GM18870 (cell line): ENCODE measurements around the gene KDM8.

Experiments
- ATAC-seq: cut with Tn5 transposase; IDR thresholded peaks from one replicate; pipeline ENCODE4 v1.9.1; 2021; ENCODE audit warnings: moderate library complexity; ENCODE audit not compliant: unreplicated experiment

Gene KDM8

GRCh38 chr16:27214084-27214961 lies 11.0 kb downstream of the KDM8 start:
- ATAC-seq: no peak

GRCh38 chr16:27215660-27216059 lies 12.3 kb downstream of the KDM8 start:
- ATAC-seq: no peak

DNA sequence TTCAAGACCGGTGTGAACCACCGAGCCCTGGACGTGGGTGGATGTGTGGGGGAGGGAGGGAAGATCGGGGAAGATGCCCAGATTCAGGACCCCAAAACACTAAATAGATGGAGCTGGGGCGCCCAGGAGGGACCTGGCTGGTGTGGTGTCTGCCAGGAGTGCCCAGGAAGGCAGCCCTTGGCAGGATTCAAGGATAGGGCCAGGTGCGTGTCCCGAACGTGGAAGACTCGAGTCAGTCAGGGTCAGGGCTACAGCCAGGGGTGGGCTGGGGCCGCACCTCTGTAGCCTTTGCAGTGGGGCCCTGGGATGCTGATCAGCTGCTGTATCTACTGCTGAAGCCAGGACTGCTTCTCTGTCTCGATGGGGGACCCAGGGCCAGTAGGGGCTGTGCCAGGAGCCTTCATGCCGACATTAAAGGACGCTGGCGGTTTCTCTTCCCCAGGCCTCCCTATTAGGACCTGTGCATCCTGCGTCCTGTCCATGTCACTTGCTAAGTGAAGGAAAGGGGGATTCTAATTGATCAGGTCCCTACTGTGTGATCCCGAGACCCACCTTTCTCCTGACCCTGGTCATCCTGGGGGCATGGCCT lies 13.1 kb downstream of the KDM8 start:
- ATAC-seq: no peak

DNA sequence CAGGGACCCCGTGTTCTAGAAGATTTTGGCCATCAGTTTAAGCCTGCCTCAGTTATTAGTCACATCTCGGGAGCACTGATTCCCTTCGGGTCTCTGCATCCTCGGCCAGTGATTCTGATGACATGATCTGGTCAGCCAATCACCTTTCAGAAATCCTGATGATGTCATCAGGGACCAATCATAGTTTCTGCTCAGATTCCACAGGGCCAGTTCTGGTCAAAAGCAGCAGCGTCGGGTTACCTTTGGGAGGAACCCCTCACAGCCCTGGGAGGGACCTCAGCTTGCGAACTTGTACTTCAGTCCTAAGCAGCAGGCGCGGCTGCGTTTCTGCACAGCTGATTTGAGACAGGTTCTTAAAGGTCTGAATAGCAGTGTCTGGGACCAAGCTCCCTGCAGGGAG lies 13.9 kb downstream of the KDM8 start:
- no peak for ATAC-seq

- no peak for ATAC-seq
These were observed 15.4 kb downstream of the KDM8 start for GRCh38 chr16:27218756-27219155.

GRCh38 chr16:27219161-27219560 lies 15.8 kb downstream of the KDM8 start:
- ATAC-seq: no peak

GRCh38 chr16:27220120-27220519 lies 16.8 kb downstream of the KDM8 start:
- no peak for ATAC-seq

DNA sequence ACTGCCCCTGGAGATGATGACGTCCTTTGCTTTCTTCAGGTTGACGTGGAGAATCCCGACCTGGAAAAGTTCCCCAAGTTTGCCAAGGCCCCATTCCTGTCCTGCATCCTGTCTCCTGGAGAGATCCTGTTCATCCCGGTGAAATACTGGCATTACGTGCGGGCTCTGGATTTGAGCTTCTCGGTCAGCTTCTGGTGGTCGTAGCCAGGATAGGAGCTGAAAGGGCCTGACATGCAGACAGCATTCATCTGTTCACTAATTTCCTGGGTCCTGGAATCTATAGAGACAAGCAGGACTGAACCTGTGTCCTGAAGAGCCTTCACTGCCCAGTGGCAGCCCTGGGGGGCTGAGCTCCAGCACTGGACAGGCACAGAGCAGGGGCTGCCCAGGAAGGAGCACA lies 17.2 kb downstream of the KDM8 start:
- no peak for ATAC-seq

- ATAC-seq: no peak
These were observed 17.7 kb downstream of the KDM8 start for GRCh38 chr16:27220991-27221390.

GRCh38 chr16:27221576-27222248 lies 18.4 kb downstream of the KDM8 start:
- ATAC-seq: no peak

DNA sequence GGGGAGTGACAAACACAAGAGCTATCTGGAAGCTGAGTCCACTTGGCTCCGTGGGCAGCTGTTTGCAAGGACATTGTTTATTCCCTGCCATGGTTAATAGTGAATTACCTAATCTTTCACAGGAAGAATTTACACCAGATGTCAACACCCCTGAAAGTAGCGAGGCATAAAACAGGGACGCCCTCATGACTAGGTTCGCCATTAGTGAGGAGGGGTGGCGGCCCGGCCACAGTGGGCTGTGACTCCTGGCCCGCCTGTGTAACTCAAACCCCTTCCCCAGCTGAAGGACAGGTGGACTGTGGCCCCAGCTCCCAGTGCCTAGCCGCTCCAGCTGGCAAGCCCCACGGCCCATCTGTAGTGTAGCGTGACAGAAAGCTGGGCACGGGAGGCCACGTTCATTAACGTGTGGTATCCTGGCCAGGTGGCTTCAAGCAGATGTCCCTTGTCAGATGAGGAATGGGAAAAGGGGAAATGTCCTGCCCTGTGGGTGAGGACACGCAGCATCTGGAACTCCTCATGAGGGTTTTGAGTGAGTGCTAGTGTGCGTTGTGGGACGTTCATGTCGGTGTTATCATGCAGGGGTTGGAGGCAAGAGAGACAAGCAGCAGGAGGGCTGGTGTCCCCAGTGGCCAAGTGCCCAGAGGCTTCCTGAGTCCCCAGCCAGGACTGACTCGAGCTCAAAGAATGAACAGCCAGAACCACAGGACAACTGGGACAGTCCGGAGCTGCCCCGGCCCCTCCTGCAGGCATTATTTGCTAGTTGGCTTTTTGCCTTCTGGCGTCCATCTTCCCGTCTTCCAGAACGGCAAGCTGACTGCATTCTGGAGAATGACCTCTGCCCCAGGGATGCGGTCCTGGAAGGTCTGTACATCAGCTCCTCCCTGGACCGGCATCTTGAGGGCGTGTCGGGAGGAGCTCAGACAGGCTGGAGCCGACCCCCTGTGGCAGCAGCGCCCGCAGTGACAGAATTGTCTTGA lies 19.2 kb downstream of the KDM8 start:
- ATAC-seq: no peak

- no peak for ATAC-seq
These were observed 19.9 kb downstream of the KDM8 start for GRCh38 chr16:27223226-27223610.

GRCh38 chr16:27223701-27224100 lies 20.4 kb downstream of the KDM8 start:
- ATAC-seq: no peak

GRCh38 chr16:27224271-27224737 lies 21.0 kb downstream of the KDM8 start:
- ATAC-seq: no peak

DNA sequence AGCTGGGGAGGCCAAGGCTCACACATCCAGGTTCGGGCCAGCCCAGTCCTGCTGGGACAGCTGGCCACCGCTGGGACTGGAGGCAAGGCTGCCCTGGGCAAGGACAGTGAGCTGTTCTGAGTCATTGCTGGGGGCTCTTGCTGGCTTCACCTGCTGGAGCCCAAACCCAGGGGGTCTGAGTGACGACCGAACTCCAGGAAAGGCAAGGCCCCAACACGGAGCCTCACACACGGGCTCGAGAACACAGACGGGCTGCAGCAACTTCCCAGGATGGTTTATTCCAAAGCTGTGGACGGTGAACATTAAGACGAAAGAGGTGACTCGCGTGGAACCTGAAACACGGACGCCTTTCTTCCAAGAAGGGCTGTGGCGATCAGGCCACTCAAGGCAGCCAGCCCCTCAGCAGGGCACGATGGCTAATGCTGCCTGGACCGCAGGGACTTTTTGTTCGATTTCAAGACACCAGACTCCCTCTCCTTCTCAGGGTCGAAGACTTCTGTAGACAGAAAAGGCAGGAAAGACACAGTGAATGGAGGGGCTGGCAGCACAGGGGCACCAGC lies 21.5 kb downstream of the KDM8 start:
- ATAC-seq: no peak

DNA sequence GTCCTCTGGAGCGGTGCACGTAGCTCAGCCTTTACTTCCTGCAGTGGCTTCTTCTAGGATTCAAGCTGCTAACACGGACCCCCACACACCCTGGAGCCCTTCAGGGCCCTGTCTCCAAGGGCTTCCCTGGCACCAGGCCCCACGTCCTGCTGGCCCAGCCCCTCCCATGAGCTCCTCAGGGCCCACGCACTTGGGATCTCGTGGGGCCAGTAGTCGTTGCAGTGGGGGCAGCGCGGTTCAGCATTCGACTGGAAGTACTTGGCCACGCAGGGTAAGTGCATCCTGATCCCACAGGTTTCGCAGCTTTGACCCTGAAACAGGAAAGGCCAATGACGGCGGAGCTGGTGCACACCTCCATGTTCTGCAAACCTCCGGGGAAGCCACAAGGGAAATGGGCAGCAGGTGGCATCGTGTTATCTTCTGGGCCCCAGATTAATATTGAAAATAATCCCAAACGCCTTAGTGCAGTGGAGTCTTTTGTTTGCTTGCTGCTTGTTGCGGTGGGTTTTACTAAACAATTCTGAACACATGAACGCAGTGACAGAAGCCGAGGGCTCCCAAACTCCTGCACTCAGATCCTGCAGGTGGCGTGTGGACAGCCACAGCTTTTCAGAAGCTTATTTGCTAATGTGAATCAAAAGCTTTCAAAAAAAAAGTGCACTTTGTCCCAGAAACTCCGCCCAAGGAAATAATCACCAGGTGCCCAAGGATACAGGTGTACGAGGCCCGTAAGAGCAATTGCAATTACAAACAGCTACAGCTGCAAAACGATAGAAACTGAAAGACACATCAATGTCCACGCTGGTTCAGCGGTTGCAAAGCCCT lies 22.4 kb downstream of the KDM8 start:
- no peak for ATAC-seq

DNA sequence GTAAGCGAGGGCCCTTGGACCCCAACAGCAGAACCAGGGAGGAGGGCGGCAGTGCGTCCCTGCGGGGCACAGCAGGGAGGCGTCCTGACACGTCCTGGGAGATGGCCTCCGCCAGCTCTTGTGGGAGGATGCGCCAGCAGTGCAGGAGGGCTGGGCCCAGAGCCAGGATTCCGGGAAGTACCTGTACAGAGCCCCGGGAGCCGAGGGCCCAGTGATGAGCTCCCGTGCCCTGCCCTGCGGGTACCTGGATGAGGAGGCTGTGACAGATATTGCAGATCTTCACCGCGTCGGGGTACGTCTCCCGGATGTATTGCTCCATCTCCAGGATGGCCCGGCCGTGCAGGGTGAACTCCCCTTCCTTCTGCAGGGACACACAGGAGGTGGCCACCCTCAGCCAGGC lies 23.1 kb downstream of the KDM8 start:
- no peak for ATAC-seq

DNA sequence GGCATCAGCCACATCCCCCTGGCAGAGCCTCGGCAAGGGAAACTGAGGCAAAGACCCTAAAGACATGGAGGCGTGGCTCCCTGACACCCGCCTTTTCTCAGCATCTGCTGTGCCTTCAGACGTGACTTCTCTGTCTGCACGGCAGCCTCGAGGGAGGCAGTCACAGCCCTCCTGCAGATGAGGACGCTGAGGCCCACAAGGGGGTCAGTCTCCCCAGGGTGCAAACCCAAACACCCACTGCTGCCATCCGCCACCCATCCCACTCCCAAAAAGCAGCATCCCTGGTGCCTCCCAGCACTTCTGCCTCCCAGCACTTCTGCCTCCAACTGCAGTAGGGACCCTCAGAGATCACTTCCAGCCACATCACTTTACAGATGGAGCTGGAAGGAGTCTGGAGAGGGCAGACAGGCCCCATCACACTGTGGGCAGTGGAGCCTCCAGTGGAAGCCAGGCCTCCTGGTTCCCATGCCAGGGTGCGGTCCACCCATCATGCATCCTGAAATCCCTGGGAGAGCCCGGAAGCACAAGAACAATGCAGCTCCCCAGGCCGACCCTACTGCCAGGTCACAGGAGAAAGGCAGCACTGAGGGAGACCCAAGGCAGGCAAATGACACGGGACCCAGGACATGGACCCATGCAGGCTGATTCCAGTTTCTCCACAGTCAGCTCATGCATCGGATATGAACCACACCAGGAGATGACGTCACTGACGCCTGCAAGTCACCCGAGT lies 23.8 kb downstream of the KDM8 start:
- ATAC-seq: no peak

GRCh38 chr16:27228045-27228444 lies 24.7 kb downstream of the KDM8 start:
- ATAC-seq: no peak
